GM20000 (cell line): ENCODE measurements around the gene PTPRM.

Experiments used
- DNase-seq: peaks from one replicate; pipeline ENCODE4 v3.0.0; 2012; ENCODE audit warnings: low spot score
- TF ChIP-seq, protein P1 (sequence below): IDR thresholded peaks from 2 replicates; pipeline ENCODE4 v1.5.1; 2012; ENCODE audit warnings: mild to moderate bottlenecking, control low read depth; ENCODE audit errors: extremely low read depth, missing control alignments

Gene PTPRM

DNA sequence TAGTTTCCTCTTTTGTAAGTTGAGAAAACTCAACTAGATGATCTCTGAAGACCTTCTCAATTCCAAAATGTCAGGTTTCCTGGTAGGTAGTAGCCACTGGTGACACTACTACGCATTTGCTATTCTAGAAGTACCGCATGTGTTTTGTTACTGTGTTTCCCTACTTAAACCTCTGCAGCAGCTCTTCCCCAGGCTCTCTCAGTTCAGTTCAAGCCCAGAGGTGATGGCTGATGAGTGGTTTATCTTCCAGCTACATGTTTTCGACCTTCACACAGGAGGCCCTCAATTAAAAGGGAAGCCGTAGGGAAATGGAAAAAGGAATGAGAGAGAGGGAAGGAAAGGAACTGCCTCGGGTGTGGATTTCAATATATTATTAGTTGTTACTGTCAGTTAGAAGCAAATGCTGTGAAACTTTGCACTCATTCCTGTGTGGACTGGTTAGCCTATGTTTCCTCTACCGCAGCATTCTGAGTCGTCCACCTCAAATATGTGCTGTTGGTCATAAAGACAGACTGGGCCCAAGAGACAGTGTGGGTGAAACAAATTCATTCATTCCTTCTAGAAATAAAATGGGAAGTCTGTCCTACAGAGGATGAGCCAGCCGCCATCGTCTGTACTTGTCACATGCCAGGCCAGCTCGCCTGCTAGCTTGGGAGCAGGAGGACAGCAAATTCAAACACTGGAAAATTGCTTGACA is 586.9 kb downstream of the PTPRM start:
- no peak for DNase-seq
- TF ChIP-seq, protein P1, sequence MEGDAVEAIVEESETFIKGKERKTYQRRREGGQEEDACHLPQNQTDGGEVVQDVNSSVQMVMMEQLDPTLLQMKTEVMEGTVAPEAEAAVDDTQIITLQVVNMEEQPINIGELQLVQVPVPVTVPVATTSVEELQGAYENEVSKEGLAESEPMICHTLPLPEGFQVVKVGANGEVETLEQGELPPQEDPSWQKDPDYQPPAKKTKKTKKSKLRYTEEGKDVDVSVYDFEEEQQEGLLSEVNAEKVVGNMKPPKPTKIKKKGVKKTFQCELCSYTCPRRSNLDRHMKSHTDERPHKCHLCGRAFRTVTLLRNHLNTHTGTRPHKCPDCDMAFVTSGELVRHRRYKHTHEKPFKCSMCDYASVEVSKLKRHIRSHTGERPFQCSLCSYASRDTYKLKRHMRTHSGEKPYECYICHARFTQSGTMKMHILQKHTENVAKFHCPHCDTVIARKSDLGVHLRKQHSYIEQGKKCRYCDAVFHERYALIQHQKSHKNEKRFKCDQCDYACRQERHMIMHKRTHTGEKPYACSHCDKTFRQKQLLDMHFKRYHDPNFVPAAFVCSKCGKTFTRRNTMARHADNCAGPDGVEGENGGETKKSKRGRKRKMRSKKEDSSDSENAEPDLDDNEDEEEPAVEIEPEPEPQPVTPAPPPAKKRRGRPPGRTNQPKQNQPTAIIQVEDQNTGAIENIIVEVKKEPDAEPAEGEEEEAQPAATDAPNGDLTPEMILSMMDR = no peak

DNA sequence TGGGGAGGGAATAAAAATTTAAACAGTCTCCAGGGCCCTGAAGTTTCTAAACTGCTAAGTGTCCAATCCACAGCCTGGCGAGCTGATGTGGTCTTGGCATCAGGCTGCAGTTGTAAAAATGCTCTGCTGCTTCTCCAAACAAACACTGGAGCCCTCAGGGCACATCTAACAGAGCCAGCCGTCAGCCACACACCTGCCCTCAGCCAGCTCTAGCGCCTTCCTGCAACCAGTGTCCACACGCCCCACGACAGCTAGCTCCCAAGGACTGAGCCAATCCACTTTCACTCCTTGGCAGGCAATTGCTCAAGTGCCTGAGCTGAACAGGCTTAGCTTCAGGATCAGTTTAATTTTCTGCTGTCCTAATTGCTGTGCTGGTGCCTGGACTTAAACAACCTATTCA is 595.7 kb downstream of the PTPRM start:
- TF ChIP-seq, protein P1 = no peak
- no peak for DNase-seq

DNA sequence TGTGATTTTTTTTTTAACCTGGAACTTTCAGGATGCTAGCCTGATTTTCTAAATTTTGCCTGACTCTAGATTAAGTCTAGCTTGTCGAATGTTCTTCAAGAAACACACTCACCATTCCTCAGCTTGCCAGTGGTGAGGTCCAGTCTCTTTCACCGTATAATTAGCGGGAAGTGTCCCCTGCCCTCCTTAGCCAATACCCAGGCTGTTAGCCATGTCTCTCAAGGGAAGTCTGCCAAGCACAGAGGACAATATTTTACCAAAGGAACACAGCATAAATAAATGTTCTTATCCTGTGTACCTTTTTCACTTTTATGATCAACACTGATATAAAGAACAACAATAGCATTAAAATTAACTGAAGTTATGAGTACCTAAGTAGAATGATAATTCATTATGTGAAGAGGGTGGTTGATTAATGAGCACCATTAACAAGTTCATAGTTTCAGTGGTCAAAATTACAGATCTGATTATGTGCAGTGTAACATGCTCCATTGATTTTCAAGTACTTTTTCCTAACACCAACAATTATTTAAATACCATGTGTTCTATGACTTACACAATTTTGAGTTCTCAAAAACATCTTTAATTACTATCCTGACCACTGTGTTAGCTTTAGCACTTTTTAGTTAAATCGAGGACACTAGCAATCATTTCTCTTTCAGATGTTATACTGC is 596.3 kb downstream of the PTPRM start:
- TF ChIP-seq, protein P1 = no peak
- no peak for DNase-seq

DNA sequence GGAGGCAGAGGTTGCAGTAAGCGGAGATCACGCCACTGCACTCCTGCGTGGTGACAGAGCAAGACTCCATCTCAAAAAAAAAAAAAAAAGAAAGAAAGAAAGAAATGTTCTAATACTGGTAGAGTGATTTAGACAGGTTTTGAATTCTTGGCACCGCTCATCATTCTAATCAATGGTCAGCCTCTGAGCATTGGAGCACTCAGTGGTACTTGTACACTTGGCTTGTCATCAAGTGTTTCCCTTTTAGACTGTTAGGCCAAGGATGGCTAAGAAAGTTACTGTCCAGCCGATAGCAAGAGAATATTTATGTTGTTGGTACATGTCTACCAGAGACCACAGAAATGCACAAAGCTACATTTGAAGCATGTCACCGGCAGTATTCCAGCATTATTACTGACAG is 598.0 kb downstream of the PTPRM start:
- TF ChIP-seq, protein P1 = no peak
- DNase-seq = no peak

DNA sequence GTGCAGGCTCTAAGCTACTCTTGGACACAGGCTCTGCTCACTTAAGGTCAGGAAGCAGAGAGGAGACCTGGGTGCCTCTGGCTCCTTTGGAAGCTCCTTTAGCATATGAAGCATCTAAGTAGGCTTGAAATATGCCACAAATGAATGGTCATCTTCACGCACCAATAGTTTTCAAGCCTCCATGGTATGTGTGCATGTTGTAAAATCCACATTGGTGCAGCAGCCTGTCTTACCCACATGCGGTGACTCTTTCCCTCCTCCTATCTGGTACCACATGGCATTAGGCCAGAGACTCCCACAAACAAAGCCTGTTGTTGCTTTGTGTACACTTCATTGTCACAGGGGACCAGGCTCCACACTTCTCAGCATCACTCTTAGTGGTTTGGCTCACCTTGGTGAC is 599.9 kb downstream of the PTPRM start:
- no peak for DNase-seq
- TF ChIP-seq, protein P1 = no peak

DNA sequence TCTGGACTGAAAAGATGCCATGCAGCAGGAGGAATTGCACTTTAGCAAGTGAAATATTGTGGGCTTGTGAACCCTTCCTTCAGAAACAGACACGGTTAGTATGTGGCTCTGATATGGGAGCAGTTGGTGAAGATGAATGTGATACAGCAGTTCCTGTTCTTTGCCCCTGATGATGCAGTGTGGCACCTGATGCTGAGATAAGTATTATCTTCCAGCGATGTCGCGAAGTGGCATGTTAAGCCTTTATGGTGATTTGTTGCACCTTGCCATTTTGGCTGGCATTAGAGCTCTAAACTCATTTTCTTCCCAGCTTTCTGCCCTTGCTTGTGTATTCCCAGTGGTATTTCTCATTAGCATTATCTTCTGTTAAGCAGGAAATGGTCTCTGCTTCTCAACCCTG is 600.6 kb downstream of the PTPRM start:
- no peak for DNase-seq
- TF ChIP-seq, protein P1 = no peak

DNA sequence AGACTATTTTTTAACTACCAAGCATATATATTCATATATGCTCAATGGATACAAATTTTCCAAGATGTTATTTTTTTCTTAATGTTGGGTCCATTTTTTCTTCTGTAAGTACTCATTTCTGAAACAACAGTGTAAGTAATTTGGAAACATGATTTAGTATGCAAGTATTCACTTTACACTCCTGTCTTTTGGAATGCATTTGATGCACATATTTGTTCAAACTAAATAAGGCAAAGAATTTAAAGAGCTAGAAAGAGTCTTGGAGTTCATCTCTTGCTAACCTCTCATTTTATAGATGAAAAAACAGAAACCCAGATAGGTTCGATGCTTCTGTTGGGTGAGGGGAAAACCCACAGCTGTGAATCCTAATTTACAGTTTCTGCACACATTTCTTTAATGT is 602.6 kb downstream of the PTPRM start:
- TF ChIP-seq, protein P1 = no peak
- DNase-seq = no peak
